ENCODE results near the gene DDX39B.

- TF ChIP-seq EZH2 (IDR thresholded peaks at IDR 0.05; ENCODE audit: borderline replicate concordance, low read length) = no peak
- no peak for TF ChIP-seq CTCF (IDR thresholded peaks at IDR 0.05; ENCODE audit: low read length)
Observed at GRCh38 chr6:31560697-31561058, 18.9 kb upstream of the DDX39B start.
